Peyer's patch (tissue), 4 donors: Measurements from ENCODE around the gene GTF3C1.

Experiments used
- CTCF ChIP-seq, 6 experiments: fragments of 450-650 bp in 4 of 6; fragments of 200-600 bp in 2 of 6; sonication (generic) in 1 of 6; IDR thresholded peaks; one replicate each; pipeline ENCODE4 v1.5.1; 2017 to 2019; ENCODE audit warnings: antibody characterized with exemption in 6 of 6, mild to moderate bottlenecking in 3 of 6, moderate library complexity in 1 of 6
- POLR2A ChIP-seq, 2 donors: fragments of 450-650 bp; IDR thresholded peaks; one replicate each; pipeline ENCODE4 v1.5.1; 2017; ENCODE audit warnings: antibody characterized with exemption in 2 of 2, mild to moderate bottlenecking in 2 of 2, moderate library complexity in 2 of 2

- TF ChIP-seq CTCF (IDR thresholded peaks at IDR 0.05) (no peak), POLR2A (IDR thresholded peaks at IDR 0.05) (no peak)
Observed at GRCh38 chr16:27551036-27551435, 1.3 kb upstream of the GTF3C1 start.
